Stimulated activated CD8-positive, alpha-beta memory T cell treated with anti-CD3 and anti-CD28 coated beads, Interleukin-12 subunit alpha, Interleukin-12 subunit beta, amount 100 ng/mL, for 1 hour (primary cell): Measurements from ENCODE around the gene CCDC117.
"Not testable (repeated sequence)": the region's sequence is repeated elsewhere in the genome, so short reads cannot be mapped to it uniquely, and the experiment has no call there.

ENCODE experiments used
- DNase-seq: peaks from one replicate; pipeline ENCODE4 v3.0.0-alpha.2; 2020; ENCODE audit warnings: low read depth

Gene CCDC117

DNA sequence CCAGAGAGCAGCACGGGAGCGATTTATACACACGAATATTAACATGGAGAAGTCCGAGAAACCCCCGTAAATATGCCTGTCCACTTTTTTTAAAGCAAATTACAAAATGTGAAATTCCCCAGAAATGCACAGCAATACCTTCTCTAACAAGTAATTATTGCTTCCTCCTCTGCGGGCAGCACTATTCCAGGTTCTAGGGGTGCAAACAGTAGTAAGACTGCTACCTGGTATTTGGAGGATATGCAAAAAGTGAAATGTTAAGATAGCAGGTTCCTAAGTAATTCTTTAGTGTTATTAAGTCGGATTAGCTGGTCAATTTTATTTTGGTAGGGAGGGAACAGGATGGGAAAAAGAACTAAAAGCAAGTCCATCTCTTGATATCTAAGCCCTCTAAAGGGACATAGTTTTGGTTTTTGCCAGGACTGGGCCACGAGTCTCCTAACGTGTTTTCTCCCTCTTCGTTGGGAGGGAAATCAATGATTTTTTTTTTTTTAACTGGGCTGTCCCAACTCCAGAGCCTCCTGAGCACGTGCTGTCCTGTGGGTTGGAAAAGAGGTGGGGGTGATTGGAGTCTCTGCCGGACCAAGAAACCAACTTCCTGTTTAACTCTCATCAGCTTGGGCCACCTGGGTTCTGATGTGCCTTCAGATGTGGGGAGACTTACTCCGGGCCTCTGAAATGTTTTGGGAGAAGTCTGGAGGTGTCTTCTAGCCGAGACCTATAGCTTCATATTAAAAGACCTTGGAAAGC is 29.5 kb downstream of the CCDC117 start:
- DNase-seq, result no peak

DNA sequence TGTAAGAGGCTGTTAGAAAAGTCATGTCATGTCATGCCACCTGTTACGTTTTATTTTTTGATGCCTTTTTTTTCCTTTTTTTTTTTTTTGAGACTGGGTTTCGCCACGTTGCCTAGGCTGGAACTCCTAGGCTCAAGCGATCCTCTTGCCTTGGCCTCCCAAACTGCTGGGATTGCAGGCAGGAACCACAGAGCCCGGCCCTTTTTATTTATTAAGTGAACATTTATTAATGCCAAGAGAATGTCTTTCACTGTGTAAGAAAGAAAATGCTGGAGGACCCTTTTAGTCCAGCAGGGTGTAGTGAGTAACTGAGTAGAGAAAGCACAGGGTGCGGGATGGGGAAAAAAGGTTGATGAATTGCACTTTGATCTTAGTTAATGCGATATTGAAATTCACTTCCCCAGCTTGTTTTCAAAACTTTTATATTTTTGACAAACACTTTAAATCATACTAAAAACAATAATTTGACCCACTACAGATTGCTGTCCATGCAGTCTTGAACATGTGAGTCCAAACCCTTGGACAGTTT is 30.2 kb downstream of the CCDC117 start:
- no peak for DNase-seq

GRCh38 chr22:28805426-28805825 is 32.9 kb downstream of the CCDC117 start:
- not testable (repeated sequence) for DNase-seq

- no peak for DNase-seq
Measured at GRCh38 chr22:28808716-28809355, 36.3 kb downstream of the CCDC117 start.

DNA sequence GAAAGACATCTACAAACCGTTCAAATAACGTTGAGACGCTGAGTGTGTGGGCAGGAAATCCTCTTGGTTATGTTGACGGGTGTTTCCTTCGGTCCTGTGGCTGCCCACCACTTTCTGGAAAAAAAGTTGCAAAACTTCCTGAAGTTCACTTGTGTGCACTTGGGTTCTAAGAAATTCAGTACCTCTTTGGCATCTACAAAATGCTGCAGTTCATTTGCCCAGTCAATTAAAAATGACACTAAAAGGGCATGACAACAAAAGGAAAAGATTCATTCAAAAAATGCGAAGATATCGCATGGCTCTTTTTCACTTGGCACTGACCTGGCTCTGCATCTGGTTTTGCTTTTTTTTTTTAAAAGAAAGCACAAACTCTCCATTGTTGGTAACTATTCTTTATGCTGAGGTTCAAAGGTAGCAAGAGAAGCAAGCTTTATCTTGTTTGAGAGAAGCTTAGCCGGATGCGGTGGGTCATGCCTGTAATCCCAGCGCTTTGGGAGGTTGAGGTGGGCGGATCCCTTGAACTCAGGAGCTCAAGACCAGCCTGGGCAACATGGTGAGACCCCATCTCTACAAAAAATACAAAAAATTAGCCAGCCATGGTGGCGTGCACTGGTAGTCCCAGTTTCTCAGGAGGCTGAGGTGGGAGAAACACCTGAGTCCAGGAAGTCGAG is 38.5 kb downstream of the CCDC117 start:
- DNase-seq, result no peak

GRCh38 chr22:28812516-28812915 is 40.0 kb downstream of the CCDC117 start:
- no peak for DNase-seq

GRCh38 chr22:28813772-28814518 is 41.5 kb downstream of the CCDC117 start:
- DNase-seq, result no peak

DNA sequence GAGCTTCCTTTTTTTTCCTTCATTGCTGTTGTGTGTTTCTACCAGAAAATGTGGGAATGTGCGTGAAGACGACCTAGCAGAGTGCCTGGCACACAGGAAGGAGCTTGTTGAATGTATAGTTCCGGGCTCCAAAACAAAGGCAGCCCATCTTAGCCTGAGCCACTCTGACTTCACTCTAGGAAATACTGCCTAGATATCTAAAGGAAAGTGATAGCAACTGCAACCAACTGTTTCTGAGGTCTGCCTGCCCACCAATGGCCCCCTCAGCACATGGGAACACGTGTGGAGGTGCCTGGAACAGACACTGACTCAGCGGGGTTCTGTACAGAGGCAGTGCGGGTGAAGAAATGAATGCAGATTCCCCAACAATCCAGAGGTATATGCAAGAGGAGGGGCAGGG is 42.6 kb downstream of the CCDC117 start:
- DNase-seq, result no peak

GRCh38 chr22:28815729-28816128 is 43.2 kb downstream of the CCDC117 start:
- no peak for DNase-seq

- DNase-seq, result no peak
Measured at GRCh38 chr22:28817064-28817463, 44.6 kb downstream of the CCDC117 start.

DNA sequence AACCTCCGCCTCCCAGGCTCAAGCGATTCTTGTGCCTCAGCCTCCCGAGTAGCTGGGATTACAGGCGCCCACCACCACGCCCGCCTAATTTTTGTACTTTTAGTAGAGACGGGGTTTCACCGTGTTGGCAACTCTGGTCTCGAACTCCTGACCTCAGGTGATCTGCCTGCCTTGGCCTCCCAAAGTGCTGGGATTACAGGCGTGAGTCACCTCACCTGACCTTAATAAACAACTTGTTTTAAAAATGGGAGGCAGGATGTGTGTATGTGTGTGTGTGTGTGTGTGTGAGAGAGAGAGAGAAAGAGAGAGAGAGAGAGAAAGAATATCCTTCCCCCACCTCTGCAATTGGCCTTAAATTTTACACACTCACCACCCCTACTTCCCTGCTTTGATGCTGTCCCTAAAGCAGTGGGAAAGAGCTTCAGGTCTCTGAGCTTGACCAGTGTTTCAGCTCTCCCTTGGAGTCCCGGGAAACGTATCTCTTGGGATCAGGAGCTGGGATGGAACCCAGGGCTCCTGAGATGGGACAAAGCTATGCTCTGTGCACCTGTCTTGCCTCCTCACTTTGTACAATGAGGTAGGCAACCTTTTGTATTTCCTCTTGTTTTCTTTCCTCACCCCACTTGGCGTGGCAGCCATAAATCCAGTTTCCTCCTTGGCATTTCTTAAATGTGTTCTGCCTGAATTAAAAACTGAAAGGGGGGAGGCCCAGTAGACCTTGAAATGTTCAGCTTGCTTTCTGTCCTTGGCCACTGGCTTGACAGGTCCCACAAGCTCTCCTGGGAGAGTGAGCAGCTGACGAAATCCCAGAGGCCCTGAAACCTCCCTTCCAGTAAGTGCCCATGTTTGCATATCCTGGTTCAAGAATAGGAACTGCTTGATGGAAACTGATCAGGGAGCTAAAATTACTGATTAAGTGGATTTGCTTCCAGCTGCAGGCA is 45.7 kb downstream of the CCDC117 start:
- DNase-seq, result no peak

- no peak for DNase-seq
Measured at GRCh38 chr22:28819253-28820096, 47.0 kb downstream of the CCDC117 start.

- DNase-seq, result no peak
Measured at GRCh38 chr22:28820885-28821284, 48.4 kb downstream of the CCDC117 start.

GRCh38 chr22:28821452-28821851 is 49.0 kb downstream of the CCDC117 start:
- DNase-seq, result no peak

DNA sequence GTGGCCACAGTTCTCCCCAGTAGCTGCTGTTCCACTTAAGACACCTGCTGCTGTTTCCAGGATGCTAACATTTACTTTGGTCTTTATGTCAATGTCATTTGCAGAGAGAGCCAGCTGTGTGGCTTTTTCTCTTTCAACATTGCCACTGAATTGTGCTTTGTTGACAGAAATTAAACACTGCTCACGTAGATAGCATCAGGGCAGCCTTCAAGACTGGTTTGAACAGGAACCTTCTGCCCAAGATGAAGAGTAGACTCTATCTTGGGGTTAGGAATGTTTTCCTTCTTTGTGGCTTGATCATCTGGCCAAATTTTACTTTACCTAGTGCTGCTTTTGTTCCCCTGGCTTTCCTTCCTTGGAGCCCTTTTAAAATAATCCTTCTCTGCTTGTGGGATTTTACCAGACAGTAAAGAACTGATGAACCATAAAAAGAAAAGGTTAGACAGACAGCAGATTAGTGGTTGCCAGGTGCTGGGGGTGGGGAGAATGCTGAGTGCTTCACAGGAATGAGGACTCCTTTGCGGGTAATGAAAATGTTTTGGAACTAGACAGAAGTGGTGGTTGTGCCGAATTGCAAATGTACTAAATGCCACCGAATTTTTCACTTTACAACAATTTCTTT is 50.5 kb downstream of the CCDC117 start:
- no peak for DNase-seq

DNA sequence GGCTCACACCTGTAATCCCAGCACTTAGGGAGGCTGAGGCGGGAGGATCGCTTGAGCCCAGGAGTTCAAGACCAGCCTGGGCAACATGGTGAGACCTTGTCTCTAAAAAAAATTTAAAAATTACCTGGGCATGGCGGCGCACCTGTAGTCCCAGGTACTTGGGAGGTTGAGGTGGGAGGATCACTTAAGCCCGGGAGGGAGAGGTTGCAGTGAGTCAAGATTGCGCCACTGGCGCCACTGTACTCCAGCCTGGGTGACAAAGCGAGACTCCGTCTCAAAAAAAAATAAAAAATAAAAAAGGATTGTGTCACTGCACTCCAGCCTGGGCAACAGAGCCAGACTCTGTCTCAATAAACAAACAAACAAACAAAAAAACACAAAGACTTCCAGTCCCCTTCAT is 52.0 kb downstream of the CCDC117 start:
- not testable (repeated sequence) for DNase-seq

- not testable (repeated sequence) for DNase-seq
Measured at GRCh38 chr22:28826430-28826829, 53.9 kb downstream of the CCDC117 start.

GRCh38 chr22:28826921-28827320 is 54.4 kb downstream of the CCDC117 start:
- no peak for DNase-seq

DNA sequence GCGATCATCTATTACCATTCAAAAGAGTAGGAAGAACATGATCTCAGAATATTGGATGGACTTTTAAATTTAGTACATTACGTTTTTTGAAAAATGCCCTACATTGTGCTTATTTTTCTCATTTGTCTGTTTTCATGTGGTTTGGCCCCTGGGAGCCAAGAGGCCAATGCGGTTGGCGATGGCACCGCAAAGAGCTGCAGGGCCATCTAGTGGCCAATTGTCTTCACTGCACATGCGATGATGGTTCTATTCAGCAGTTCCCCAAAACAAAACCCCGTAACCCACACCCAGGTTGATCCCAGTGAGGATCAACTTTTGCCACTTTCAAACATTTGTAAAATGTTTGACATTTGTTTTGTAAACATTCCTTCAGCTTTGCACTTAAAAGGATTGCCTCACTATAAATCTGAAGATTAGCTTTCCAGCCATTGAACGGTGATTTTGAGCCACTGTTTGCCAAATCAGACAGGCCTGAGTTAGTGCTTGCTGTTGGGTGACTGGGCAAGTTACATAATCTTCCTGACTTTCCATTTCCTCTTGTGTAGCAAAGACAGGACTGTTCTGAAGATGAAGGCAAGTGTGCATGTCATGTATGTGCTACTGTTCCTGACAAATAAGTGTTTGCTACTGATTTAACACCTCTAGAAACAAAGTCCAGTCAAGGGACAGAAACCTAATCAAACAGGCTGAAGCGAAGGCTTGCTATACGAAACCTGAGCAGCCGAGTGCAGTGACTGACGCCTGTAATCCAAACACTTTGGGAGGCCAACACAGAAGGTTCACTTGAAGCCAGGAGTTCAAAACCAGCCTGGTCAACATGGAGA is 57.1 kb downstream of the CCDC117 start:
- peak; percentile 60 for DNase-seq
